Measurements from ENCODE around the gene MYO1E.
"Not testable (repeated sequence)": the region's sequence is repeated elsewhere in the genome, so short reads cannot be mapped to it uniquely, and the experiment has no call there.

MYO1E gene

GRCh38 chr15:59372352-59373211, at the start of gene MYO1E:
Gene MYO1E, minus strand, starts transcription at chr15:59372871. Its CDS starts 371 bp downstream, at chr15:59372500.
- H3K4me3 ChIP-seq (ENCODE audit: low read depth, low read length): peak within 1 kb of the TSS; percentile 81

GRCh38 chr15:59420986-59421618, 48.4 kb upstream of the MYO1E start:
- no peak overlapping the region for H3K4me3 ChIP-seq (ENCODE audit: low read depth, low read length)

GRCh38 chr15:59420108-59420507, 47.4 kb upstream of the MYO1E start:
- H3K4me3 ChIP-seq (ENCODE audit: low read depth, low read length): no peak overlapping the region

GRCh38 chr15:59419170-59419569, 46.5 kb upstream of the MYO1E start:
- no peak overlapping the region for H3K4me3 ChIP-seq (ENCODE audit: low read depth, low read length)

DNA sequence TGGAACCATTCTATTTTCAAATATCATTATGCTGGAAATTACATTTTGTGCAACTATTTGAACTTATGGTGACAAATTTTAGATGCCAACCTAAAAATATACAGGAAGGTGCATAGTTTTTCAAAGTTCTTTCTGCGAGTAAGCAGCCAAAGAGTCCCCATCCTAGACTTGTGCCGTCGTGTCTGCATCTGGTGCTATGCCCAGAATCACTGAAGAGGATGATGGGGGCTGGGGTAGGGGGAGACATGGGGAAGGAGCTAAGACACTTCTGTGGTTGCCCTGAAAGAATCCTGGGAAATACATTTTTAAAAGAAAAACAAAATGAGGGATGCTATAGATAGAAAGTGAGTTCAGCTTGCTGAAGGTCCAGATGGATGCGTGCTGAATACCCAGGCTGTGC, 44.1 kb upstream of the MYO1E start:
- no peak overlapping the region for H3K4me3 ChIP-seq (ENCODE audit: low read depth, low read length)

DNA sequence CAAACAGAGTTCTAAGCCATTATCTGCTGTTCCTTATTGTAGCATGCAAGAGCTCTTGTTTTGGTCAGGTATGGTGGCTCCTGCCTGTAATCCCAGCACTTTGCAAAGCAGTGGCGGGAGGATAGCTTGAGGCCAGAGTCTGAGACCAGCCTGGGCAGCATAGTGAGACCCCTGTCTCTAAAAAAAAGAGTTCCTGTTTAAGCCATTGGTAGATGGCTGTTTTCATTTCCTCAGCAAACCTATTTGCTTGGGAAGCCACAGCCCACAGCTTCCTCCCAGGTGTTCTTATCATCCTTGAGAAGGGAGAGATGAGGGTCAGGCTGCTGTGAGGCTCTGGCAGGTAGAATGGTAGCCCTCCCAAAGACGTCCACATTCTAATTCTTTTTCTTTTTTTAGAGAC, 40.9 kb upstream of the MYO1E start:
- no peak overlapping the region for H3K4me3 ChIP-seq (ENCODE audit: low read depth, low read length)

GRCh38 chr15:59410391-59410896, 37.8 kb upstream of the MYO1E start:
- H3K4me3 ChIP-seq (ENCODE audit: low read depth, low read length): no peak overlapping the region

DNA sequence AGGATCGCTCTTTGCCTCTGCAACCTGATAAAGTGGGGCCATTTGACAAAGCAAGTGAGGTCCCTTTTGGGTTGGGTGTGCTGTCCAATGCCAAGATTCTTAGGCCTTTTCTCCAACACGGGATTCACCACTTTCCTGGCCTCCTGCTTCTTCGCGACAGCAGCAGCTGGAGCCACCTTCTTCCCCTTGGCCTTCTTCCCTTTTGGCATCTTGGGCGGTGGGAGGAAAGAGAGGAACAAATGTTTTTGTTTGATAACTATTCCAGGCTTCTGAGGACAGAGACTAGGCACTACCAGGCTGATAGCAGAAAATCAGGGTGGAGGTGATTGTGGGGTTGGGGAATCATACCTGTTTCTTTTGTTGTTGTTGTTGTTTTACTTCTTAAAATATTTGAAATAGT, 35.3 kb upstream of the MYO1E start:
- no peak overlapping the region for H3K4me3 ChIP-seq (ENCODE audit: low read depth, low read length)

- H3K4me3 ChIP-seq (ENCODE audit: low read depth, low read length): no peak overlapping the region
Measured at GRCh38 chr15:59406446-59406845, 33.8 kb upstream of the MYO1E start.

DNA sequence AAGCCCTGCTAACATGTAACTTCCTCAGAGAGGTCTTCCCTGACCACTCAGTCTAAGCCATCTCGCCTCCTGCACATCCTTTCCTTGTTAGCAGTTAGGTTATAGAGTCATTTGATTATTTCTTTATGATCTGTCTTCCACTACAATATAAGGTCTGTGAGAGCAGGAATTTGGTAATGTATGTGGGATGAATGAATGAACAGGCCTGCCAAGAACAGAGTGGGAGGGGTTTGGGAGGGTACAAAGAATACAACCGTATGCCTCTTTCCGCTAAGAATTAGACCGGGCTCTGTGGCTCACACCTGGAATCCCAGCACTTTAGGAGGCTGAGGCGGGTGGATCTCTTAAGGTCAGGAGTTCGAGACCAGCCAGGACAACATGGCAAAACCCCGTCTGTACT, 32.4 kb upstream of the MYO1E start:
- no peak overlapping the region for H3K4me3 ChIP-seq (ENCODE audit: low read depth, low read length)

GRCh38 chr15:59401824-59402569, 29.3 kb upstream of the MYO1E start:
- H3K4me3 ChIP-seq (ENCODE audit: low read depth, low read length): no peak overlapping the region

DNA sequence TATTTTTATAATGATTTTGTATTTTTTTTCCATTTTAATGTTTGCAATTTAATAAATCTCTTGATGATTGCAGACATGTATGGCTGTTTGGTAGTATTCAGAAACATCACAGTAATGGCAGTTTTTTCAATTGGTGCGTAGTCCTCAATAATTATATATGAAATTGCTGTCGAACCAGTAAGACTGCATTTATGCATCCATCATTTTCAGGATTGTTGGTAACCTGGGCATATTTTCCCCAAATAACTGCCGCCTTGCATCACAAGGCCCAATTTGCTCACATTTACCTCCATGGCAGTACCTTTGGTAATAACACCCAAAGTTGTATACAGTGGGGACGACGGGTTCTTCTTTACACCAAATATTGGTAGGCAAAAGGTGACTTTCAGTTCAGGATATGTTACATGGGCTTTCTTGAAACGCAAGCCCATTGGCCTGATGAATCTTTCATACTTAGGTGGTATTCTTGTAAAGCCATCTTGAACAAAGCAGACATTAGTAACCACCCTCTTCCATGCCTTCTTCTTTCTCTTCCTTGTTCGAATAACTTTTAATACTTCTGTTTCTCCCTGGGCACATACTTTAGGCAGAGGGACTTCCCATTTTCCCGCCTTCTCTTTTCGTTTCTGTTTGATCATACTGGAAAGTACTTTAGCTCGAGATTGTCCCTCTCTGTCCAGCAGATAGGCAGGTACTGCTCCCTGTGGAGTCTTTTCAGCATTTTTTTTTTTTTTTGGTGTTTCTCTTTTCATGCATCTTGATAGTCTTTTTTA, 28.6 kb upstream of the MYO1E start:
- not testable (repeated sequence) for H3K4me3 ChIP-seq (ENCODE audit: low read depth, low read length)

DNA sequence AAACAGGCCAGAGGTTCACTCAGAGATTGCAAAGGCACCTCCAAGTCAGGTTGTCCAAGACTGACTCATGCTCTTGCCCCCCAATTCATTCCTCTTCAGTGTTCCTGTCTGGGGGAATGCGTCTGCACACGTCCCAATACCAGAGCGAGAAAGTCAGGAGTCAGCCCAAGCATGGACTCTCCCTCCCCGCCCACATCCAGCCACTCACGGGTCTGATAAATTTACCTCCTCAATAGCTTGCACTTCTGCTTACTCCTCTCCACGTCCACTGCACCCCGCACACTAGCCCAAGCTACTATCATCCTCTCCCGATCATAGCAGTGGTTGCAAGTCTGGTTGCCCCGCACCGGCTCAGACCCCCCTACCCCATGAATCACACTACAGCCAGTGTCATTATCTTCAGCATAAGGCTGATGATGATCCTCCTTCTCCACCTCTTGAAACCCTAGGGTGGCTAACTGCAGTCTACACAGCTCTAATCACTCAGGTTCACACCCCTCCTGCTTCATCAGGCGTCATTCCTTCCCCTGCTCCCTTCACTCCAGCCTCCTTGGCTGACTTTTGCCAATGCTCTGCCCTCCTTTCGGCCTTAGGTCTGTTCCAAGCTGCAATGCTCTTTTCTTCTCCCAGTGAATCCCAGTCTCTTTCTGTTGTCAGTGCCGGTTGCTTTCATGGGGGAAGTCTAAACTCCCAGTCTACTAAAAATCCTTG, 27.6 kb upstream of the MYO1E start:
- H3K4me3 ChIP-seq (ENCODE audit: low read depth, low read length): no peak overlapping the region

GRCh38 chr15:59399465-59400102, 26.9 kb upstream of the MYO1E start:
- no peak overlapping the region for H3K4me3 ChIP-seq (ENCODE audit: low read depth, low read length)

DNA sequence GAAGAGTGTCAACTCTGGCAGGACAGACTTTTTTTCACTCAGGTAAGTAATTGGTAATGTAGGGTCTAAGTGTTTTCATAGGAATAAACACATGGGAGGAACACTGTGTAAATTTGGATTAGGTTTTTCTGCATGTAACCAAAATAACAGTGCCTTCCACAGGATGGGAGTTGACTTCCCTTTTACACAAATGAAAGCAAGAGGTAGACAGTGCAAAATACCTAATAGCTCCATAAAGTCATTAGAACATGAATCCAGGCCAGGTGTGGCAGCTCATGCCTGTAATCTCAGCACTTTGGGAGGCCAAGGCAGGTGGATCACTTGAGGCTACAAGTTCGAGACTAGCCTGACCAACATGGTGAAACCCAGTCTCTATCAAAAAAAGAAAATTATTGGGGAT, 25.5 kb upstream of the MYO1E start:
- no peak overlapping the region for H3K4me3 ChIP-seq (ENCODE audit: low read depth, low read length)

DNA sequence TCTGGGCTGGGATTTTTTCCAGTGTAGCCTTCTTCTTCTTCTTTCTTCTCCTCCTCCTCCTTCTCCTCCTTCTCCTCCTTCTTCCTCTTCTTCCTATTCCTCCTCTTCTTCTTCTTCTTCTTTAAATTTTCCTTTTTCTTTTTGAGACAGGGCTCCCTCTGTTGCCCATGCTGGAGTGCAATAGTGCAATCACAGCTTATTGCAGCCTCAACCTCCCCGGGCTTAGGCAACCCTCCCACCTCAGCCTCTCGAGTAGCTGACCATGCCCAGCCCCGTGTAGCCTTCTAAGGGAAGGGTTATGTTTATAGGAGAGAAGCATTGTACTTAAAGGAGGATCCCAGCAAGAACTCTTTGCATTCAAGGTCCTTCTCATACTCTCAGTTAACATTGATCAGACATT, 24.0 kb upstream of the MYO1E start:
- H3K4me3 ChIP-seq (ENCODE audit: low read depth, low read length): no peak overlapping the region

GRCh38 chr15:59396211-59396610, 23.5 kb upstream of the MYO1E start:
- H3K4me3 ChIP-seq (ENCODE audit: low read depth, low read length): no peak overlapping the region

GRCh38 chr15:59394166-59394661, 21.5 kb upstream of the MYO1E start:
- no peak overlapping the region for H3K4me3 ChIP-seq (ENCODE audit: low read depth, low read length)

DNA sequence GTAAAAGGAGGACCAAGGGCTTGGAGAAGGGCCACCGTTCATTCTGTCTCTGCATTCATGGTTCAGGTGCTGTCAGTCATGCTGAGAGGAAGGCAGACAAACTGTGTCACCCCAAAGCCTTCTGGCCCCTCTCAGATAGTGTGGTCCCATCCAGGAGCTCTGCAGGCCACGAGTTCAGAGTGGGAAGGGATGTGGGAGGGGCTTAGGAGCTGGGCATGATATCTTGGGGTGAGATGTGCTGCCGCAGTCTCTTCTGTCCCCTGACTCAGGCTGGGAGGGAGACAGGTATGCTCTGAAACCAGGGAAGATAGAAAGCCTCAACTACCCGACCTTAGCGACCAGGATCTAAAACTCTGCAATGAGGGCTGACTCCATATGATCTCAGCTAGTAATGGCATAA, 19.6 kb upstream of the MYO1E start:
- no peak overlapping the region for H3K4me3 ChIP-seq (ENCODE audit: low read depth, low read length)

GRCh38 chr15:59388670-59389069, 16.0 kb upstream of the MYO1E start:
- H3K4me3 ChIP-seq (ENCODE audit: low read depth, low read length): no peak overlapping the region

Data from iPS-11a (cell line).